GM19025 (cell line): ENCODE data around the gene P2RX2.

Experiments used
- ATAC-seq: cut with Tn5 transposase; IDR thresholded peaks from one replicate; pipeline ENCODE4 v1.9.1; 2021; ENCODE audit warnings: mild to moderate bottlenecking, low read depth, moderate library complexity; ENCODE audit not compliant: unreplicated experiment

Gene P2RX2

GRCh38 chr12:132617135-132617701, 1.4 kb upstream of the P2RX2 start:
- ATAC-seq, result no peak

DNA sequence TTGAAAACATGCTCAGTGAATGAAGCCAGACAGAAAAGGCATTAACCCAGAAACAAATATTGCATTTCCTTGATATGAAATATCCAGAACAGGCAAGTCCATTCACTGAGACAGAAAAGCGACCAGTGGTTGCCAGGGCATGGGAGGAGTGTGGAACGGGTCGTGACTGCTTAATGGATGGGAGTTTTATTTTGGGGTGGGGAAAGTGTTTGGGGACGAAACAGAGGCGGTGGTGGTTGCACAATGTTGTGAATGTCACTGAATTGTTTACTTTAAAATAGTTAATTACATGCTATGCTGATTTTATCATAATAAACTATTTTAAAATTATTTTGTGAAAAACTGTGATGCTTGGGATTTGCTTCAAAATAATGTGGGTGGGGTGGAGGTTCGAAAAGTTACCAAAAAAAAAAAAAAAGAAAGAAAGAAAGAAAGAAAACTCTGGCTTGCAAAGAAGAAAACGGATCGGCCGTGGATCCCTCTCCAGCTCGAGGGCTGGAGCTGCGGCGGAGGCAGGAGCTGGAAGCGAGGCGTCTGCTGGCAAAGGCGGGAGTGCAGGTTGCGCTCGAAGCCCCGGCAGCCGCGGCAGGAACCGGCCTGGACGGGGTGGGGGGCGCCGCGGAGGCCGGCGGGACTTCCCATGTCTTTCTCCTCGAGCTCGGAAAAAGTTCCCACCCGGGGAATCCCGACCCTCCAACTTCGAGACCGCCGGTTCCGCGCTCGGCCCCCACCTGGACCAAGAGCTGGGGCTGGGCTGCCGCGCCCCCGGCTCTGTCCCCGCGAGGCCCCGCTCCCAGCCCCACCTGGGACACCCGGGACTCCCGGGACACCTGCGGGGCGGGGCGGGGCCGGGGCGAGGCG, 524 bp upstream of the P2RX2 start:
- ATAC-seq, result no peak

DNA sequence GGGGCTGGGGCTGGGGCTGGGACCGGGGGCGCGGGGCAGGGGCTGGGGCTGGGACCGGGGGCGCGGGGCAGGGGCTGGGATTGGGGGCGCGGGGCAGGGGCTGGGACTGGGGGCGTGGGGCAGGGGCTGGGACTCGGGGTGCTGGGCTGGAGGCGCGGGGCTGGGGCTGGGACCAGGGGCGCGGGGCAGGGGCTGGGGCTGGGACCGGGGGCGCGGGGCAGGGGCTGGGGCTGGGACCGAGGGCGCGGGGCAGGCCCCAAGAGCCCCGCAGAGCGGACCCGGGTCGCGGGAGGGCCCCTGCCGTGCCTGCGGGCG, 452 bp downstream of the P2RX2 start:
- no peak for ATAC-seq

- no peak for ATAC-seq
Measured at GRCh38 chr12:132619386-132620112, 973 bp downstream of the P2RX2 start.

- ATAC-seq, result no peak
Measured at GRCh38 chr12:132620113-132620898, 1.7 kb downstream of the P2RX2 start.

DNA sequence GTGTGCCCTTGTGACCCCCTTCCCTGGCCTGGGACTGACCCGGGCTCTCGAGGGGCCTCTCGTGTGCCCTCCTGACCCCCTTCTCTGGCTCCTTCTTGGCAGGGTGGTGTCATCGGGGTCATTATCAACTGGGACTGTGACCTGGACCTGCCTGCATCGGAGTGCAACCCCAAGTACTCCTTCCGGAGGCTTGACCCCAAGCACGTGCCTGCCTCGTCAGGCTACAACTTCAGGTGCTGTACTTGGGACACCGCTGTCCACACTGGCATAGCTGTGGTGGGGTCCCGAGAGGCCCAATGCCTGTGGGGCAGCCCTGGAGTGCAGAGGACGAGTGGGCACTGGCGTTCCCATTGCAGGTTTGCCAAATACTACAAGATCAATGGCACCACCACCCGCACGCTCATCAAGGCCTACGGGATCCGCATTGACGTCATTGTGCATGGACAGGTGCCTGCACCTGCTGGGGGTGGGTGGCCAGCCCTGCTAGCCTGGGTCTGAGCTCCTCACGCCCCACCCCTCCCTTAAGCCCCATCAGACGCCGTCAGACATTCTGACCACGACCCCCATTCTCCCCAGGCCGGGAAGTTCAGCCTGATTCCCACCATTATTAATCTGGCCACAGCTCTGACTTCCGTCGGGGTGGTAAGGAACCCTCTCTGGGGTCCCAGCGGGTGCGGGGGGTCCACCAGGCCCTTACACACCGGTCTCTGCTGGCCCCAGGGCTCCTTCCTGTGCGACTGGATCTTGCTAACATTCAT, 2.5 kb downstream of the P2RX2 start:
- ATAC-seq, result no peak

DNA sequence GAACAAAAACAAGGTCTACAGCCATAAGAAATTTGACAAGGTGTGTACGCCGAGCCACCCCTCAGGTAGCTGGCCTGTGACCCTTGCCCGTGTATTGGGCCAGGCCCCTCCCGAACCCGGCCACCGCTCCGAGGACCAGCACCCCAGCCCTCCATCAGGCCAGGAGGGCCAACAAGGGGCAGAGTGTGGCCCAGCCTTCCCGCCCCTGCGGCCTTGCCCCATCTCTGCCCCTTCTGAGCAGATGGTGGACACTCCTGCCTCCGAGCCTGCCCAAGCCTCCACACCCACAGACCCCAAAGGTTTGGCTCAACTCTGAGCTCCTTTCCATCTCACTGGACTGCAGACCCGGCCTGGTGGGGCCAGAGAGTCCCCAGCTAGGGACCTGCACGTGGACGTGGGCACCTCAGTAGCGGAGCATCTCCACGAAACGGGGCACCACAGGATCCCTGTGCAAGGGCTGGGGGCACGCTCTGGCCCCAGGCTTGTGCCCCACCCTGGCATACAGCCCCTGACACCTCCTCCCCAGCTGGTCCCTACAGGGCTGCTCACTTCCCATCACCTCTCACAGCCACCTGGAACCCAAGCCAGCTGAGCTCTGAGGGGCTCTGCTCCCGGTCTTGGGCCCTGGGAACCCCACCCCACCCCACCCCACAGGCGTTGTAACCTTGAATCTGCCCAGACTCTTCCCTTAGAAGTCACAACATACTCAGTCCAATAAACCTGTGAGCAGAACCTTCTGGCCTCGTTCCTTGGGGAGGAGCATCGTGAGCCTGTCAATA, 3.3 kb downstream of the P2RX2 start:
- no peak for ATAC-seq

GRCh38 chr12:132622437-132623071, 4.0 kb downstream of the P2RX2 start:
- ATAC-seq, result no peak

GRCh38 chr12:132623072-132623869, 4.7 kb downstream of the P2RX2 start:
- ATAC-seq, result no peak

- no peak for ATAC-seq
Measured at GRCh38 chr12:132624186-132624855, 5.7 kb downstream of the P2RX2 start.

DNA sequence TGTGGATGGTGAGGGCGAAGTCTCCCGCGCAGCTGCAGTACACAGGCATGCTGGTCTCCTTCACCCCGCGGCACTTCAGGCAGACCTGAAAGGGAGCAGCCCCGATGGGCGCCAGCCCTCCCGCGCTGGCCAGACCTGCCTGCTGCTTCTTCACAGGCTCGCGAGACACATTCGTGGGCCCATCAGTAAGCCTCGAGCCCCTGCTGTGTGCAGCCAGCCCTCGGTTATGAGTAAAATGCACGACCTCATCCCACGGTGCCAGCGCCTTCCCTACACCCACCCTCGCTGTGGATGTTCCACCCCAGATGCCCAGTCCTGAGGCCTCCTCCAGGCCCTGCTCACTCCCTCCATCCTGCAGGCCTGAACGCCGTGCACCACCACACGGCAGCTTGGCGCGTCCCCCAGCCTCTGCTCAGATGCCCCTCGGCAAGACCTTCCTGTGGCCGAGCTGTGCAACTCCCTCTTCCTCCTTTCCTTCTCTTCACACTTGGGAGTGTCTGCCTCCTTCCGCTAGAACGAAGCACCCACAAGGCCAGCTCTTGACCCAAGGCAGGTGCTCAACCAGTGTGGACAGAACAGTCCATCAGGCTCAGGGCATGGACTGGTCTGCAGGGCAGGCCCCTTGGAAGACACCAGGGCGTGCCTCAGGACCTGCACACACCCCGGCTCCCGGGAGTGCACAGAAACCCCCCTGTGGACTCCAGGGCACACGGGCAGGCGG, 6.5 kb downstream of the P2RX2 start:
- no peak for ATAC-seq

DNA sequence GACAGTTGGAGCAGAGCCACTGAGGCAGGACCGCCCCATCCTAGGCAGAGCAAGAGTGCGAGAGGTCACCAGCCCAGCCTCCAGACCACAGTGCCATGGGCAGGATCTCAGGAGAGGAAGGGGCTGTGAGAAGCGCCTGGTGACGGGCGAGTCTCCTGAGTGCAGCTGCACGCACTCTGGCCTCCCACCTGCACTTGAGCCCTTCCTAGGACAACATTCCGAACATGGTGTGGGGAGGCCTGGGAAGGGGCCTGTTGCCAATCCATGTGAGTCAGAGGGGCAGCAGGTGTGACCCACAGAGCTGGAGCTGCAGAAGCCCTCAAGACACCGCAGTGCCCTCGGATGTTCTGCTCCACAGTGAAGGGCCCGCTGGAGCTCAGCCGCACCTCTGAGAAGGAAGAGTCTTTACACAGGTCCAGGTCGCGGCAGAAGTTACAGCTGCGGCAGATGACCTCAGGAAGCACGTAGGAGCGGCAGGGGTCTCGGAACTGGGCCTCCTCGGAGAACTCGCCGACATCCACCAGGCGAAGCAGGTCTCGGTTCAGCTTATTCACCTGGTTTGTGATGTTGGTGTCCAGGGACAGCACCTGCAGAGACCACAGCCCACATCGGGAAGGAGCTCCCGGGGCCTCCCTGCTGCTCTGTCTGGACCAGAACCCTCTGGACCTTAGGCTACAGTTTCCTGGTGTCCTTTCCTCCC, 7.3 kb downstream of the P2RX2 start:
- ATAC-seq, result no peak

DNA sequence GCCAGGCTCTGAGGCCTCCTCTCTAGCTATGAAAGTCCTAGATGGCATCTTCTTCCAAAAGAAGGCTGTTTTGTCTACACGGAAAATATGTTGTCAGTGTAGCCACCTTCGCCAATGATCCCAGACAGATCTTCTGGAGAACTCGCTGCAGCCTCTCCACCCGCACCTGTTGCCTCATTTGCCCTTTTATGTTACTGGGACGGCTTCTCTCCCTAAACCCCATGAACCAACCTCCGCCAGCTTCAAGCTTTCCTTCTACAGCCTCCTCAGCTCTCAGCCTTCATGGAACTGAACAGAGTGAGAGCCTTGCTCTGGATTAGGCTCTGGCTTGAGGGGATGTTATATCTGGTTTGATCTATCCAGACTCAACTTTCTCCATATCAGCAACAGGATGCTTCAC, 10.8 kb downstream of the P2RX2 start:
- no peak for ATAC-seq

GRCh38 chr12:132630672-132631071, 12.1 kb downstream of the P2RX2 start:
- no peak for ATAC-seq

DNA sequence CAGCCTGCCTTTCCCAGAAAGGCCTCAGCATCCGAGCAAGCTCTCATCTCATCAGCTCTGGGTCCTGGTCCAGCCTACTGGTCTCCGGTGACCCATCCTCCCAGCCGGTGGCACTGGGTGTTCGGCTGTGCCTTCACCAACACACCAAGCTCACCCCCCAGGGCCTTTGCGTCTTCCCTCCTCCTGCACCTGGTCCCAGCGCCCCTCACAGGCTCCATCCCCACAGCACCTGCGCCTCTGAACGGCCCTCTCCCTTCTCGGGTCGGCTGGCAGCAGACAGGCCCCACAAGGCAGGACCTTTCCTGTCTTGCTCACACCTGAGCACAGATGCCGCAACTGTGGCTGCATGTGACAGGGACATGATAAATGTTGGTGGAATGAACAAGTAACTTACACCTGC, 13.1 kb downstream of the P2RX2 start:
- ATAC-seq, result no peak

DNA sequence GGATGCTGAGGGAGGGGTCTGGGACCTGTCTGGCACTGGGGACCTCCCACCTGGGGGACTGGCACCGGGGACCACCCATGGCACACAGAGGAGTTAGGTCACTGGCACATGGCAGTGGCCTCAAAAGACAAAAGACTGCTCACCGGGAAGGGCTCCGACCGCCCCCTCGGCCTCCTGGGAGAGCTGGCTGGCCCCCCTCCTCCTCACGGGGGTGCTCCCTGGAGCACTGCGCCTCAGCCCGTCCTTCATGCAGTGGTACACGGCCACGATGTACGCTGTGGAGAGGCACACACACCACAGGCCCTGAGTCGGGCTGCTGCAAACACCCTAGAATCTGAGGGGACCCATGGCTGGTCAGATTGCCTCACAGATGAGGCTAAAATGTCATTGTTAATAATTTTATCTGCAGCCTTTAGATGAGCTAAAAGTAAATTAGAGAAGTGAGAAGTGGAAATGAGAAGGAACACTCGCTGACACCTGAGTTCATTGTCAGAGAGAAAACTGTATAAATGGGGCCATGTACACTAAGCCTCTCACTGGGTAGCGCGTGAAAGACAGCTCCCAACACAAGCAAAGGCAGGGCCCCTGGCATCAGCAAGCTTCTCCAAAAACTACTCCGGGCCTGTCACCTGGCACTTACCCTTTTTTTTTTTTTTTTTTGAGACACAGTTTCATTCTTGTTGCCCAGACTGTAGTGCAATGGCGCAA, 14.1 kb downstream of the P2RX2 start:
- ATAC-seq, result no peak
